COR-L47 (cell line): ENCODE results near the gene EMP1.

Experiments used
- DNase-seq: peaks from one replicate; lab custom pipeline; 2025; lab: John Stamatoyannopoulos, UW

EMP1 gene

DNA sequence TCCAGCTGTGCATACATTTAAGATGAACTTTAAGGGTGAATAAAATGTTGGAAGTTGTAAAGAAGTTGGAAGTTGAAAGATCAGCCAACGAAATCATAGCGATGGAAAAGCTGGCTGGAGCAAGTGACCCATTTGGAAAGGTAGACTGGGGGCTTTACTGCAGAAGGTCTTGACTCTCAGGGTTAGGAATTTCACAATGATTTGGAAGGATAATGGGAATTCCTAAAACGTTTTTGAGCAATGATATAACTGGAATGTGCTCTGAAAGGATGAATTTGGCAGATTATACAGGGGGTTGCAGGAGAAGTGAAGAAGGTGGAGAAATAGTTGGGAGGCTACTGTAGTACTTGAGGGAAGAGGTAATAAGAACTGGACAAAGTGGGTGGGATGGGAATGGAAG is 27.4 kb downstream of the EMP1 start:
- no peak for DNase-seq

DNA sequence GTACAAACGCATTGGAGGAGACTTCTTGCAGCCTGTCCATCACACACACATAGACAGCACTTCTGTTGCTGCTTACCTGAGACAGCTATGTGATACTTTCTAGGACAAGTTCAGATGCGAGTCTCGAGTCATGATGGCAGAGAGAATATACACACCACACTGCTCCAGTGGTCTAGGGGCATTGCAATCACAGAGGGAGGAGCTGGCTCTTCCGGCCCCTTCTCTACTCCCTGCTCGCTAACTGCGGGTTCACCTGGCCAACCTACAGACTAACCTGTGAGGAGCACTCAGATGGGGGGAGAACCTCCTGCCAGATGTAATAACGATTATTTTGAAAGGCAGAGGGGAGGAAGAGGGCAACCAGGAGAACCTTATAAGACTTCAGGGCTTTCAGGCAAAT is 30.7 kb downstream of the EMP1 start:
- no peak for DNase-seq

DNA sequence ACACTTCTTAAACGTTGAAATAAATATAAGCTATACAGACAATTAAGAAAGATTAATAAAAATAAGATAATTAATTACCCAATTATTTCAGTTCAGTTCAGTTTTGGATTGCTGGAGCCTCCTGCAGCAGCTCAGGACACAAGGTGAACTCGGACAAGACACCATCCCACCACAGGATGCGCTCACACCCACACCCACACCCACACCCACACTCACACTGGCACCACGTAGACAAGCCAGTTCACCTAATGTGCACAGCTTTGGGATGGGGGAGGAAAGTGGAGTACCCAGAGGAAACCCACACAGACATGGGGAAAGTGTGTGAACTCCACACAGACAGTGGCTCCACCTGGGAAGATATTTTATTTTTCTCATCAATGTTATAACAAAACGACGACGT is 32.1 kb downstream of the EMP1 start:
- DNase-seq = no peak

- no peak for DNase-seq
These were observed 33.0 kb downstream of the EMP1 start for GRCh38 chr12:13229504-13229903.

GRCh38 chr12:13230500-13230899 is 34.0 kb downstream of the EMP1 start:
- no peak for DNase-seq

- DNase-seq = no peak
These were observed 37.5 kb downstream of the EMP1 start for GRCh38 chr12:13233830-13234641.

DNA sequence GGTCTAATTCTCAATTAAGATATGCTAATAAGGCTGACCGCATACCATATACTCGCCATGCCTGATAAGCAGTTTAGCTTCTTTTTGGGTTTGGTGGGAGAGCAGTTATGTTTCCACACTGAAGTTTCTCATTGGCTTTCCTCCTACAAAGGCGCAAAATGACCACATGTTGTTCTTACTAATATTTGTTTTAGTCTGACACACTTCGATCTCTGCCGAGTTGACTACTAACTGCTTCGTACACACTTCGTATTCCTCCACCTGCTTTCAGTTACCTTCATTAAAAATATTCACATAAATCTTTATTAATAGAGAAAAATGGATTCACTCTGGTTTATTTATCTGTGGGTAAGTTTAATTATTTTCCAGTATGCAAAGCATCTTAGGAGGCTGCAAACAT is 41.7 kb downstream of the EMP1 start:
- DNase-seq = no peak

GRCh38 chr12:13241833-13242488 is 45.4 kb downstream of the EMP1 start:
- peak; percentile 36 for DNase-seq

- DNase-seq = no peak
These were observed 46.4 kb downstream of the EMP1 start for GRCh38 chr12:13242936-13243335.

GRCh38 chr12:13243516-13244070 is 47.1 kb downstream of the EMP1 start:
- DNase-seq = no peak

DNA sequence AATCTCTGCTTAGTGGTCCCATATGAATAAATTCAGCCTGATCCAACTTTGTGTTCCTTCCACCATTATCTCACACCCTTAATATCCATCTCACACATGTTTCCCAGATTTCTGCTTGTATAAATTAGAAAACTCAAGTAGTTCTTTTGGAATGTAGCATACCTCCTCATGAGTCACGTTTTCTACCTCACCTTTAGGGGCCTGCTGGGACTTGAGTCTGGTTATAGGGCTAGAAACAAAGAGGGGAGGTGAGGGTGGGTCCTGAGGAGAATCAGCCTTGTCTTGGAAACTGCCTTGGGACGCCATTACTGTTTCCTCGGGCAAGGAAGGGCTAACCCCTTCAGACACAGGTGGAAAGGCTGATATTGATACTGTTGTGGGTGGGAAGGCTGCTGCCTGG is 51.1 kb downstream of the EMP1 start:
- no peak for DNase-seq

DNA sequence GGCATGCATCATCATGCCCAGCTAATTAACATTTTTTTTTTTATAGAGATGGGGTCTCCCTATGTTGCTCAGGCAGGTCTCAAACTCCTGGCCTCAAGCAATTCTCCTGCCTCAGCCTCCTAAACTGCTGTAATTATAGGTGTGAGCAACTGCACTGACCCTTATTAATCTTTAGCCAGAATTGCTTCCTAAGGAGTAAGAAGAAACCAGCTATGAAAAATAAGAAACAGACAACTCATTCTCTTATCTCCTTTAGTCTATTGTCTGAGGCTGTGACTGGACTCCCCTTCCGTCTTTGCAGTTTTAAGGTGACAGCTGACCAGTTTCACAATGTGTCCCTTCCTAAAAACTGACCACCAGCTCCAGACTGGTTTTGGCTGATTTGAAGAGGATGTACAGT is 52.4 kb downstream of the EMP1 start:
- DNase-seq = no peak

DNA sequence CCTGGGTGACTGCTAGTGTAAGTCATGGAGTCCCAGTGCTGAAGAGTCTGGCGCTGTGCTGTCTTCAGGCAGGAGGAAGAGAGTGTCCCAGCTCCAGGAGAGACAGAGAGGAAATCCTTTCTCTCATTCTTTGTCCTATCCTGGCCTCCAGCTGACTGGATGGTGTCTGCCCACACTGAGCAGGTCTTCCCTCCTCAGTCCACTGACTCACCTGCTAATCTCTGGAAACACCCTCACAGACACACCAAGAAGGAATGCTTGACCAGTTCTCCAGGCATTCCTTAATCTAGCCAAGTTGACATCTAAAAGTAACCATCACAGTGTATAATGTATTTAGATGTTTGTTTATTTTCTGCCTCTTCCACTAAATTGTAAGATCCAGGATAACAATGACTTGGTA is 53.9 kb downstream of the EMP1 start:
- no peak for DNase-seq

DNA sequence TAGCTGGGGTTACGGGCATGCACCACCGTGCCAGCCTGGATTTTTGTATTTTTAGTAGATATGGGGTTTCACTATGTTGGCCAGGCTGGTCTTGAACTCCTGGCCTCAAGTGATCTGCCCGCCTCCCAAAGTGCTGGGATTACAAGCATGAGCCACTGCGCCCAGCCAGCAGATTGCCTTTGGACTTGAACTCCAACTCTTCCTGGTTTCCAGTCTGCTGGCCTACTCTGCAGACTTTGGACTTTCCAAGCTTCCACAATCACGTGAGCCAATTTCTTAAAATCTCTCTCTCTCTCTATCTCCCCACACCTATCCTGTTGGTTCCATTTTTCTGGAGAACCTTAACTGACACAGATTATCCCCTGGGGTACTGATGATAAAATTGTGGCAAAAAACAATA is 55.0 kb downstream of the EMP1 start:
- DNase-seq = no peak

- no peak for DNase-seq
These were observed 55.5 kb downstream of the EMP1 start for GRCh38 chr12:13252024-13252423.

- no peak for DNase-seq
These were observed 56.1 kb downstream of the EMP1 start for GRCh38 chr12:13252616-13253015.

- DNase-seq = no peak
These were observed 57.6 kb downstream of the EMP1 start for GRCh38 chr12:13253966-13254760.

GRCh38 chr12:13255792-13256691 is 59.5 kb downstream of the EMP1 start:
- peak; percentile 47 for DNase-seq

DNA sequence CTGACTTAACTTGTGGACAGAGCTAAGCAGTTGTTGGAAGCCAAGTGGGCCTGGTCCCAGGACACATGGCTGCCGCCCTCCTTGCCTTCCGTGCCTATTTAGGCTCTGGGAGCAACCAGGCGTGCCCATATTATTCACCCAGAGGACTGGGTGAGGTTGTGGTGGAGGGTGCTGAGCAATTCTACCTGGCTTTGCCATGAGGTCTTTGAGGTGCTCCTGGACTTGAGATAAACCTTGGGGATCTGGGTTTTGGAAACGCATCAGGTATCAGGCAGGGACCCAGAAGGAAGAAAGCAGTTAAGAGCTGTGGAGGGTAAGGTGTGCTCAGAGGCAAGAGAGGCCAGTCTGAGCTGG is 60.1 kb downstream of the EMP1 start:
- DNase-seq = no peak

GRCh38 chr12:13257356-13257875 is 60.9 kb downstream of the EMP1 start:
- DNase-seq = no peak

DNA sequence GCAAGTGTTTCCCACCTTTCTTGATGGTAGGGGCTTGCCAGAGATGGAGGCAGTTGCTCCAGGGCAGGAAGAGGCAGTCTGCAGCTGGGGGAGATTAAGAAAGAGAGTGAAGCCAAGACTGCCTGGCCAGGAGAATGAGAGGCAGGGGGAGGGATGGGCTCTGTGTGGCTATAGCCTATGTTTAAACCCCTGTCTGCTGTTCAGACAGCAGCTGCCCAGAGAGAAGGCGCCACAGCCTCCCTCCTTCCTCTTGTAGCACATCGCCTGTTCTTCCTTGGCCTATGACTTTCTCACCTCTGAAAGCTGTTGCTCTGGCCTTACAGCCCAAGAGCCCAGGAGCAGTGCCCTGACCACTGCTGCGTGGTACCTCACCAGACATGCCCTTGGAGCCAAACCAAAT is 61.7 kb downstream of the EMP1 start:
- no peak for DNase-seq
